Neural cell (in vitro differentiated cells): ENCODE data around the gene NKD2. TPM values are rescaled to one million over a fixed set of nuclear protein-coding genes. Genes with fewer than 3 reads are reported as not detected.
"Not testable (repeated sequence)": the region's sequence is repeated elsewhere in the genome, so short reads cannot be mapped to it uniquely, and the experiment has no call there.

Source experiments
- H2AFZ ChIP-seq: fragments of 200-600, 300-800 bp; sonication (generic), shearing (Covaris generic); 2 replicates; pipeline ENCODE4 v1.6.0; 2014; ENCODE audit warnings: low read depth, mild to moderate bottlenecking, antibody characterized with exemption, low read length, moderate library complexity
- H3F3A ChIP-seq: fragments of 200-600 bp; shearing (Covaris generic); 2 replicates; pipeline ENCODE4 v1.6.1; 2016; ENCODE audit warnings: mild to moderate bottlenecking, moderate library complexity, mixed read lengths, antibody characterized with exemption, low read length; ENCODE audit not compliant: insufficient read depth, poor library complexity, severe bottlenecking
- H3K27ac ChIP-seq: fragments of 200-600, 300-800 bp; sonication (generic), shearing (Covaris generic); 2 replicates; pipeline ENCODE4 v1.5.1; 2014; ENCODE audit warnings: mild to moderate bottlenecking, low read length, moderate library complexity
- H3K27me3 ChIP-seq: fragments of 300-800, 200-600 bp; sonication (generic), shearing (Covaris generic); 2 replicates; pipeline ENCODE4 v1.6.0; 2014; ENCODE audit warnings: mild to moderate bottlenecking, low read depth, low read length, moderate library complexity; ENCODE audit not compliant: insufficient read depth
- H3K36me3 ChIP-seq: fragments of 300-800, 200-600 bp; sonication (generic), shearing (Covaris generic); 2 replicates; pipeline ENCODE4 v1.5.1; 2014; ENCODE audit warnings: mild to moderate bottlenecking, antibody characterized with exemption, low read length, moderate library complexity; ENCODE audit not compliant: insufficient read depth
- H3K4me2 ChIP-seq: fragments of 300-800, 200-600 bp; sonication (generic), shearing (Covaris generic); 2 replicates; pipeline ENCODE4 v1.6.0; 2014; ENCODE audit warnings: mild to moderate bottlenecking, low read length
- H3K4me3 ChIP-seq: fragments of 300-800, 200-600 bp; sonication (generic), shearing (Covaris generic); 2 replicates; pipeline ENCODE4 v1.5.1; 2014; ENCODE audit warnings: mild to moderate bottlenecking, low read length, moderate library complexity
- H3K79me2 ChIP-seq: fragments of 200-600 bp; shearing (Covaris generic); replicated peaks from 2 replicates; pipeline ENCODE4 v1.6.0; 2014; ENCODE audit warnings: mild to moderate bottlenecking, low read length, moderate library complexity; ENCODE audit not compliant: insufficient read depth
- H3K9ac ChIP-seq: fragments of 300-800, 200-600 bp; sonication (generic), shearing (Covaris generic); 2 replicates; pipeline ENCODE4 v1.6.1; 2016; ENCODE audit warnings: mild to moderate bottlenecking, low read length, mixed read lengths
- H3K9me2 ChIP-seq: fragments of 200-600 bp; shearing (Covaris generic); 2 replicates; pipeline ENCODE4 v1.6.1; 2016; ENCODE audit warnings: mild to moderate bottlenecking, low read length, mixed read lengths; ENCODE audit not compliant: insufficient read depth
- H3K9me3 ChIP-seq: fragments of 200-600, 300-800 bp; sonication (generic), shearing (Covaris generic); 2 replicates; pipeline ENCODE4 v1.6.1; 2016; ENCODE audit warnings: mild to moderate bottlenecking, mixed run types, low read length, moderate library complexity, mixed read lengths
- H4K20me1 ChIP-seq: fragments of 200-600 bp; shearing (Covaris generic); 2 replicates; pipeline ENCODE4 v1.6.1; 2016; ENCODE audit warnings: mild to moderate bottlenecking, mixed run types; ENCODE audit not compliant: insufficient read depth
- CTCF ChIP-seq: fragments of 450-650 bp; IDR thresholded peaks from 2 replicates; pipeline ENCODE4 v1.5.1; 2014; ENCODE audit warnings: antibody characterized with exemption, mild to moderate bottlenecking, moderate library complexity; ENCODE audit not compliant: poor library complexity, severe bottlenecking
- EP300 ChIP-seq: fragments of 450-650 bp; conservative IDR thresholded peaks from 2 replicates; pipeline ENCODE4 v1.6.1; 2014; ENCODE audit warnings: antibody characterized with exemption, mild to moderate bottlenecking, moderate library complexity; ENCODE audit not compliant: poor library complexity, severe bottlenecking
- EZH2 ChIP-seq: fragments of 200-600, 300-800 bp; shearing (Covaris generic), sonication (generic); IDR thresholded peaks from 2 replicates; pipeline ENCODE4 v1.6.1; 2014; ENCODE audit warnings: antibody characterized with exemption, low read length, borderline replicate concordance, mild to moderate bottlenecking; ENCODE audit not compliant: insufficient read depth, poor library complexity, severe bottlenecking
- MXI1 ChIP-seq: fragments of 450-650 bp; conservative IDR thresholded peaks from 2 replicates; pipeline ENCODE4 v1.6.1; 2014; ENCODE audit warnings: antibody characterized with exemption, mild to moderate bottlenecking; ENCODE audit not compliant: poor library complexity, severe bottlenecking
- POLR2AphosphoS5 ChIP-seq: IDR thresholded peaks from 2 replicates; pipeline ENCODE4 v1.6.1; 2012
- RAD21 ChIP-seq: fragments of 450-650 bp; conservative IDR thresholded peaks from 2 replicates; pipeline ENCODE4 v1.6.1; 2014; ENCODE audit warnings: antibody characterized with exemption, mild to moderate bottlenecking, moderate library complexity
- REST ChIP-seq: IDR thresholded peaks from 2 replicates; pipeline ENCODE4 v1.6.1; 2012; ENCODE audit warnings: borderline replicate concordance
- SMC3 ChIP-seq: fragments of 450-650 bp; conservative IDR thresholded peaks from 2 replicates; pipeline ENCODE4 v1.6.1; 2014; ENCODE audit warnings: antibody characterized with exemption, mild to moderate bottlenecking, moderate library complexity; ENCODE audit not compliant: poor library complexity
- TAF1 ChIP-seq: IDR thresholded peaks from 2 replicates; pipeline ENCODE4 v1.6.1; 2012; ENCODE audit warnings: low read depth
- polyA plus RNA-seq: library from polyadenylated mRNA; depleted of rRNA; stranded (reverse); fragments of >200 nt; gene quantifications from 2 replicates; pipeline ENCODE4 v1.2.3, GENCODE V29; 2014

The NKD2 gene
- polyA plus RNA-seq, 1 donor from 2014 or later, result 7.2 TPM

GRCh38 chr5:1060535-1060981 is 52.0 kb downstream of the NKD2 start:
- Histone ChIP-seq H3K9me2 (no peaks in the 10 kb centered on the region), H3K4me2 (no peak overlapping the region), H3K4me3 (no peak overlapping the region), H3K27me3 (no peaks in the 10 kb centered on the region), H2AFZ (no peak overlapping the region), H4K20me1 (no peaks in the 10 kb centered on the region), H3K36me3 (no peaks in the 10 kb centered on the region), H3K9me3 (no peaks in the 10 kb centered on the region), H3K79me2 (no peaks in the 10 kb centered on the region), H3K27ac (no peak overlapping the region), H3F3A (no peaks in the 10 kb centered on the region), H3K9ac (no peak overlapping the region)
- no peak for TF ChIP-seq REST
- no peak for TF ChIP-seq TAF1
- TF ChIP-seq MXI1, result no peak
- no peak for TF ChIP-seq RAD21
- no peak for TF ChIP-seq SMC3
- TF ChIP-seq EP300, result no peak

GRCh38 chr5:1061292-1061691 is 52.7 kb downstream of the NKD2 start:
- H3K9me3 ChIP-seq, H3K27me3 ChIP-seq, H3K79me2 ChIP-seq, H3K4me2 ChIP-seq, H4K20me1 ChIP-seq, H3K36me3 ChIP-seq, H3K27ac ChIP-seq, H3K9me2 ChIP-seq, H3K9ac ChIP-seq, H3K4me3 ChIP-seq, H3F3A ChIP-seq, H2AFZ ChIP-seq: not testable (repeated sequence)

GRCh38 chr5:1061916-1062315 is 53.3 kb downstream of the NKD2 start:
- Histone ChIP-seq H3K9me2 (no peaks in the 10 kb centered on the region), H3K4me2 (no peak overlapping the region), H3F3A (no peaks in the 10 kb centered on the region), H3K4me3 (no peak overlapping the region), H3K9ac (no peak overlapping the region), H3K36me3 (no peaks in the 10 kb centered on the region), H3K79me2 (no peaks in the 10 kb centered on the region), H4K20me1 (no peaks in the 10 kb centered on the region), H3K27ac (no peak overlapping the region), H2AFZ (no peak overlapping the region), H3K9me3 (no peaks in the 10 kb centered on the region), H3K27me3 (no peaks in the 10 kb centered on the region)
- TF ChIP-seq EP300, result no peak
- no peak for TF ChIP-seq RAD21
- TF ChIP-seq CTCF, result no peak
- no peak for TF ChIP-seq REST
- TF ChIP-seq POLR2AphosphoS5, result no peak
- TF ChIP-seq TAF1, result no peak
- TF ChIP-seq SMC3, result no peak
- no peak for TF ChIP-seq MXI1
- TF ChIP-seq EZH2, result no peak
